Measurements from ENCODE around the gene ARSB. TPM values are rescaled to one million over a fixed set of nuclear protein-coding genes. Genes with fewer than 3 reads are reported as not detected.
"Not testable (repeated sequence)": the region's sequence is repeated elsewhere in the genome, so short reads cannot be mapped to it uniquely, and the experiment has no call there.

Gene ARSB
- total and polyA plus RNA-seq, 12 donors = 1.9 to 24.5 (median 14.5) TPM

DNA sequence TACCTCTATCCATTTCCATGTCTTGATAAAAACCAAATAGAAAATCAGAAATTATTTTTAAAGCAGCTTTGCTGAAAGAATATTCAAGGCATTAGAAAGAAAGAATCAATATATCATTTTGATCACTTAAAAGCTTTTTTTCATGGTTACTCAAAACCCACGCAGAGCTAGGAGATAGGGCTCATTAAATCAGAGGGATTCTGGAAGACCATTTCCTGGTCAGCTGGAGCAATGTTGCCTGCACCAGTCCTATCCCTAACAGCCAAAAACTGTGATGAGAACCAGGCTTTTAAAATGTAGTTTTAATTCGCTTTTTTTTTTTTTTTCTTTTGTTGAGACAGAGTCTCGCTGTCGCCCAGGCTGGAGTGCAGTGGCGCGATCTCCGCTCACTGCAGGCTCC, 72.3 kb downstream of the ARSB start:
- TF ChIP-seq, protein P1, sequence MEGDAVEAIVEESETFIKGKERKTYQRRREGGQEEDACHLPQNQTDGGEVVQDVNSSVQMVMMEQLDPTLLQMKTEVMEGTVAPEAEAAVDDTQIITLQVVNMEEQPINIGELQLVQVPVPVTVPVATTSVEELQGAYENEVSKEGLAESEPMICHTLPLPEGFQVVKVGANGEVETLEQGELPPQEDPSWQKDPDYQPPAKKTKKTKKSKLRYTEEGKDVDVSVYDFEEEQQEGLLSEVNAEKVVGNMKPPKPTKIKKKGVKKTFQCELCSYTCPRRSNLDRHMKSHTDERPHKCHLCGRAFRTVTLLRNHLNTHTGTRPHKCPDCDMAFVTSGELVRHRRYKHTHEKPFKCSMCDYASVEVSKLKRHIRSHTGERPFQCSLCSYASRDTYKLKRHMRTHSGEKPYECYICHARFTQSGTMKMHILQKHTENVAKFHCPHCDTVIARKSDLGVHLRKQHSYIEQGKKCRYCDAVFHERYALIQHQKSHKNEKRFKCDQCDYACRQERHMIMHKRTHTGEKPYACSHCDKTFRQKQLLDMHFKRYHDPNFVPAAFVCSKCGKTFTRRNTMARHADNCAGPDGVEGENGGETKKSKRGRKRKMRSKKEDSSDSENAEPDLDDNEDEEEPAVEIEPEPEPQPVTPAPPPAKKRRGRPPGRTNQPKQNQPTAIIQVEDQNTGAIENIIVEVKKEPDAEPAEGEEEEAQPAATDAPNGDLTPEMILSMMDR (IDR thresholded peaks at IDR 0.05) = no peak
- no peak for TF ChIP-seq POLR2A (IDR thresholded peaks at IDR 0.05)
- intact Hi-C loops (cut with DNase I) = no loop called here
- DNase-seq = no peak
- Histone ChIP-seq H3K36me3 (replicated peaks in 1 of 2) (no peaks in the 10 kb centered on the region), H3K4me1 (replicated peaks in 1 of 2) (peaks cover 6% of the 10 kb centered on the region in 2 donors), H3K9me3 (replicated peaks in 1 of 3) (no peaks in the 10 kb centered on the region), H3K4me3 (no peak overlapping the region), H3K27ac (no peak overlapping the region), H3K27me3 (no peaks in the 10 kb centered on the region)
- WGBS, 4 donors = 90 to 96% (median 95%) methylated on average over 7 of the region's 7 CpGs

DNA sequence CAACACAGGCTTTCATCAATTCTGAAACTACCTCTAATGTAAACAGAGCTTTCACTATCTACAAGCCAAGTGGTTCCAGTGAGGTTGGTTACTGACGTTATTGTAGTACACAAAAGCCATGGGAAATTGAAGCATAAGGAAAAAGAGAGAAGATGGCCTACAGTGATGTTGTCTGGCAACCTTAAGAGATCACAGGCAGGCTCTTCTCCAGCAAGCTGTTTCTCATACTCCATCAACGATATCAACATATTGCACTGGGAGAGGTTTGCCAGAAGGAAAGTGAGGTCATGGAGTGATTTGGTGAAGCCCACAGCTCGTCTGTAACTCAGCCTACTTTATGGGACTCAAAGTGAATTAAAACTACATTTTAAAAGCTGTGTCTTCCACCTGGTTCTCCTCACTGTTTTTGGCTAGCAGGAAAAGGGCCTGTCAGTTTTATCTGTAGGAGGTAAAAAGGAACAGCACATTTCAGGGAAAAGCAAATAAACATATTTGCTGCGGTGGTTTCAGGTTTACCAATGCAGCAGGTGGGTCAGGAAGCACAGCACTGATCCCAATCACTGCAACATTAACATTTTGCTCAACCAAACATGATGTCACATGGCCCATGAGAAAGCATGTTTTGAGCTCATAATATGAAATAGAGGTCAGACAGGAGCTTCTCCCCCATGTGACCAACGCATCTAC, 72.9 kb downstream of the ARSB start:
- Histone ChIP-seq H3K27ac (no peak overlapping the region), H3K36me3 (replicated peaks in 1 of 2) (no peaks in the 10 kb centered on the region), H3K4me1 (replicated peaks in 1 of 2) (peaks cover 6% of the 10 kb centered on the region in 2 donors), H3K27me3 (no peaks in the 10 kb centered on the region), H3K4me3 (no peak overlapping the region), H3K9me3 (replicated peaks in 1 of 3) (no peaks in the 10 kb centered on the region)
- WGBS, 4 donors = 75 to 84% (median 80%) methylated on average over 5 of the region's 5 CpGs
- TF ChIP-seq POLR2A (IDR thresholded peaks at IDR 0.05) = no peak
- TF ChIP-seq, protein P1 (IDR thresholded peaks at IDR 0.05) = no peak
- intact Hi-C loops (cut with DNase I) = no loop called here
- no peak for DNase-seq

DNA sequence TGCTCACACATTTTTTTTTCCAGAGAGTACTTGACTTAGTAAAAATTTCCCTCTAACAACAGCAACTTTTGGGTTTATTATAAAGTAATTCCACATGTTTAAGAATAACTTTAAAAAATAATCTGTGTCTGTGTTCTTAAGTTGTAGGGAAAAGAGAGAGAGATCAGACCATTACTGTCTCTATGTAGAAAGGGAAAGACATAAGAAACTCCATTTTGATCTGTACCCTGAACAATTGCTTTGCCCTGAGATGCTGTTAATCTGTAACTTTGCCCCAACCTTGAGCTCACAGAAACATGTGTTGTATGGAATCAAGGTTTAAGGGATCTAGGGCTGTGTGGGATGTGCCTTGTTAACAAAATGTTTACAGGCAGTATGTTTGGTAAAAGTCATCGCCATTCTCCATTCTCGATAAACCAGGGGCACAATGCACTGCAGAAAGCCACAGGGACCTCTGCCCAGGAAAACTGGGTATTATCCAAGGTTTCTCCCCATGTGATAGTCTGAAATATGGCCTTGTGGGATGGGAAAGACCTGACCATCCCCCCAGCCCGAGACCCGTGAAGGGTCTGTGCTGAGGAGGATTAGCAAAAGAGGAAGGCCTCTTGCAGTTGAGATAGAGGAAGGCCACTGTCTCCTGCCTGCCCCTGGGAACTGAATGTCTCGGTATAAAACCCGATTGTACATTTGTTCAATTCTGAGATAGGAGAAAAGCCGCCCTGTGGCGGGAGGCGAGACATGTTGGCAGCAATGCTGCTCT, 75.7 kb downstream of the ARSB start:
- intact Hi-C loops (cut with DNase I); H3K4me3 ChIP-seq; H3K4me1 ChIP-seq (replicated peaks in 1 of 2); DNase-seq; H3K27ac ChIP-seq; H3K27me3 ChIP-seq; H3K9me3 ChIP-seq (replicated peaks in 1 of 3); H3K36me3 ChIP-seq (replicated peaks in 1 of 2): not testable (repeated sequence)
- WGBS, 4 donors = 85 to 94% (median 91%) methylated on average over 6 to 9 of the region's 9 CpGs

- peak; percentile 24 to 76 (median 33) for DNase-seq
- Histone ChIP-seq H3K36me3 (replicated peaks in 1 of 2) (no peaks in the 10 kb centered on the region), H3K4me1 (replicated peaks in 1 of 2) (peaks cover 6% of the 10 kb centered on the region in 2 donors), H3K9me3 (replicated peaks in 1 of 3) (no peaks in the 10 kb centered on the region), H3K27me3 (no peaks in the 10 kb centered on the region), H3K4me3 (peak overlapping the region in 1 of 4 donors; percentile 12), H3K27ac (no peak overlapping the region)
- 14 to 30% (median 21%) methylated on average over 12 of the region's 12 CpGs for WGBS, 4 donors
- intact Hi-C loops (cut with DNase I) = no loop called here
- TF ChIP-seq POLR2A (IDR thresholded peaks at IDR 0.05) = peak in 1 of 2 donors; percentile 27
- TF ChIP-seq, protein P1 (IDR thresholded peaks at IDR 0.05) = peak in 1 of 6 experiments; percentile 9
Observed at GRCh38 chr5:78908173-78909061, 76.7 kb downstream of the ARSB start.
